ENCODE data around the gene ACTN4.

The ACTN4 gene

GRCh38 chr19:38700902-38701454 is 53.5 kb downstream of the ACTN4 start:
- TF ChIP-seq CTCF (IDR thresholded peaks at IDR 0.05; ENCODE audit: low read depth, low read length) = no peak
- no peak for DNase-seq (ENCODE audit: low read depth, low spot score)
- in situ Hi-C loops (cut with HindIII; ENCODE audit: low sequenced_read_pairs) = no loop called here
- no peak overlapping the region for H3K4me3 ChIP-seq (ENCODE audit: low read depth, low read length)

GRCh38 chr19:38701455-38702063 is 54.1 kb downstream of the ACTN4 start:
- in situ Hi-C loops (cut with HindIII; ENCODE audit: low sequenced_read_pairs) = no loop called here
- no peak for TF ChIP-seq CTCF (IDR thresholded peaks at IDR 0.05; ENCODE audit: low read depth, low read length)
- no peak overlapping the region for H3K4me3 ChIP-seq (ENCODE audit: low read depth, low read length)
- no peak for DNase-seq (ENCODE audit: low read depth, low spot score)

GRCh38 chr19:38702278-38702677 is 54.8 kb downstream of the ACTN4 start:
- in situ Hi-C loops (cut with HindIII; ENCODE audit: low sequenced_read_pairs) = no loop called here
- H3K4me3 ChIP-seq (ENCODE audit: low read depth, low read length) = no peak overlapping the region
- no peak for DNase-seq (ENCODE audit: low read depth, low spot score)
- TF ChIP-seq CTCF (IDR thresholded peaks at IDR 0.05; ENCODE audit: low read depth, low read length) = no peak

- DNase-seq (ENCODE audit: low read depth, low spot score) = no peak
- in situ Hi-C loops (cut with HindIII; ENCODE audit: low sequenced_read_pairs) = no loop called here
- TF ChIP-seq CTCF (IDR thresholded peaks at IDR 0.05; ENCODE audit: low read depth, low read length) = no peak
- no peak overlapping the region for H3K4me3 ChIP-seq (ENCODE audit: low read depth, low read length)
These were observed 56.1 kb downstream of the ACTN4 start for GRCh38 chr19:38703509-38703908.

GRCh38 chr19:38704488-38705026 is 57.1 kb downstream of the ACTN4 start:
- DNase-seq (ENCODE audit: low read depth, low spot score) = no peak
- in situ Hi-C loops (cut with HindIII; ENCODE audit: low sequenced_read_pairs) = no loop called here
- H3K4me3 ChIP-seq (ENCODE audit: low read depth, low read length) = no peak overlapping the region
- no peak for TF ChIP-seq CTCF (IDR thresholded peaks at IDR 0.05; ENCODE audit: low read depth, low read length)

GRCh38 chr19:38705197-38706019 is 58.0 kb downstream of the ACTN4 start:
- no peak for TF ChIP-seq CTCF (IDR thresholded peaks at IDR 0.05; ENCODE audit: low read depth, low read length)
- in situ Hi-C loops (cut with HindIII; ENCODE audit: low sequenced_read_pairs) = no loop called here
- H3K4me3 ChIP-seq (ENCODE audit: low read depth, low read length) = no peak overlapping the region
- no peak for DNase-seq (ENCODE audit: low read depth, low spot score)

Data from astrocyte of the spinal cord (primary cell).